ENCODE results near the gene ERVV-1. TPM values are rescaled to one million over a fixed set of nuclear protein-coding genes. Genes with fewer than 3 reads are reported as not detected.

ERVV-1 gene, protein sequence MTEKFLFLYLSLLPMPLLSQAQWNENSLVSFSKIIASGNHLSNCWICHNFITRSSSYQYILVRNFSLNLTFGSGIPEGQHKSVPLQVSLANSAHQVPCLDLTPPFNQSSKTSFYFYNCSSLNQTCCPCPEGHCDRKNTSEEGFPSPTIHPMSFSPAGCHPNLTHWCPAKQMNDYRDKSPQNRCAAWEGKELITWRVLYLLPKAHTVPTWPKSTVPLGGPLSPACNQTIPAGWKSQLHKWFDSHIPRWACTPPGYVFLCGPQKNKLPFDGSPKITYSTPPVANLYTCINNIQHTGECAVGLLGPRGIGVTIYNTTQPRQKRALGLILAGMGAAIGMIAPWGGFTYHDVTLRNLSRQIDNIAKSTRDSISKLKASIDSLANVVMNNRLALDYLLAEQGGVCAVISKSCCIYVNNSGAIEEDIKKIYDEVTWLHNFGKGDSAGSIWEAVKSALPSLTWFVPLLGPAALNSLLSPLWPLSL
- not detected in 2 replicates for total RNA-seq

DNA sequence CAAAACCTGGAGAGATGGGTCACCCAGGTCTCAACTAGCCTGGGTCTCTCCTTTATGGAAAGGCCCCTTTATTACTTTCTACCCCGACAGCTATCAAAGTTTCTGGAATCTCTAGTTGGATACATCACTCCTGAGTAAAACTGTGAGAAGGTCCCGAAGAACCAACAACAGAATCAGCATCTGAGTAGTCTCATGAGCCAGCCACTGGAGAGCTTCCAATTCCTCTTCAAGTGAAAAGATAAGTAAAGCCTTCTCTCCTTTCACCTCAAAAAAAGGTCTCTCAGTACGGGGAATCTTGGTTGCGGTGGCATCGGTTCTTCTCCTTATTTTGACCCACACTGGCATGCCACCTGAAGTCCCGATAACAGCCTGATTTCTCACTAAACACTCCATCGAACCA lies at the start of gene ERVV-1:
ERVV-1 (plus strand) TSS at position 301 of the 400 bp plus-strand sequence. CDS start 170 bp downstream, outside the sequence.

Other genes starting within 250 kb of the ERVV-1 start
- 6.8 and 13.5 TPM in 2 replicates for gene ZNF600, start 227.1 kb upstream of the ERVV-1 start, total RNA-seq
- 14.8 and 18.6 TPM in 2 replicates for gene ZNF28, start 192.3 kb upstream of the ERVV-1 start, total RNA-seq
- 24.3 and 29.9 TPM in 2 replicates for gene ZNF468, start 156.3 kb upstream of the ERVV-1 start, total RNA-seq
- 11.8 and 18.4 TPM in 2 replicates for gene ZNF320, start 116.3 kb upstream of the ERVV-1 start, total RNA-seq
- gene ZNF888, start 90.5 kb upstream of the ERVV-1 start, total RNA-seq = 3.9 and 6.2 TPM in 2 replicates
- gene ZNF816, start 51.0 kb upstream of the ERVV-1 start, total RNA-seq = 7.7 and 12.8 TPM in 2 replicates
- gene ERVV-2, start 30.8 kb downstream of the ERVV-1 start, total RNA-seq = not detected in 2 replicates
- gene ZNF160, start 89.5 kb downstream of the ERVV-1 start, total RNA-seq = 47.6 and 59.7 TPM in 2 replicates
- 10.1 and 18.5 TPM in 2 replicates for gene ZNF415, start 119.0 kb downstream of the ERVV-1 start, total RNA-seq
- gene ZNF347, start 145.1 kb downstream of the ERVV-1 start, total RNA-seq = 11.0 and 12.0 TPM in 2 replicates
- 3.0 and 6.5 TPM in 2 replicates for gene ZNF665, start 179.4 kb downstream of the ERVV-1 start, total RNA-seq
- 19.9 and 22.5 TPM in 2 replicates for gene ZNF677, start 241.0 kb downstream of the ERVV-1 start, total RNA-seq
- gene VN1R2, start 244.4 kb downstream of the ERVV-1 start, total RNA-seq = not detected in 2 replicates